ENCODE data around the gene DNAJB11. TPM values are rescaled to one million over a fixed set of nuclear protein-coding genes. Genes with fewer than 3 reads are reported as not detected.
"Not testable (repeated sequence)": the region's sequence is repeated elsewhere in the genome, so short reads cannot be mapped to it uniquely, and the experiment has no call there.

DNAJB11 gene
- total RNA-seq, 3 donors from 2014 or later: 40.0 to 41.6 (median 41.6) TPM

- Histone ChIP-seq H3K36me3 (no peaks in the 10 kb centered on the region), H3K4me1 (no peaks in the 10 kb centered on the region), H3K9me3 (no peaks in the 10 kb centered on the region), H3K4me3 (no peak overlapping the region), H3K27me3 (no peaks in the 10 kb centered on the region), H3K27ac (no peak overlapping the region)
- DNase-seq (ENCODE audit: low spot score in 2 of 2): no peak
- TF ChIP-seq POLR2AphosphoS5 (IDR thresholded peaks at IDR 0.05) (no peak), POLR2A (IDR thresholded peaks at IDR 0.05) (no peak)
- intact Hi-C loops (cut with DNase I; ENCODE audit: low total_unique reads): no loop called here
These were observed 12.0 kb downstream of the DNAJB11 start for GRCh38 chr3:186582541-186582940.

DNA sequence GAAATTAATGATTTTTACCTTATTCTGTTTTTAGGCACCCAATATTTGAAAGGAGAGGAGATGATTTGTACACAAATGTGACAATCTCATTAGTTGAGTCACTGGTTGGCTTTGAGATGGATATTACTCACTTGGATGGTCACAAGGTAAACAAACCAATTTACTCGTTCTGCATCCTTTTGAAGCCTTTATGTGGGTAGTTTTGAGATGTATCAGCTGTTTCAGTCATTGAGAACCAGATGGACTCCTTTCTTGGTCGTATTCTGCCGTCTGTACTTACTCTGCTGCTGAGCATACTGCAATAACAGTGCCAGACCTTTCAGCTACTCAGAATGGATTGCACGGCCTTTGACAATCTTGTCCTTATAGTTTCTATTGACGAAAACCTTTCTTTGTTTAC is 13.3 kb downstream of the DNAJB11 start:
- H3K36me3 ChIP-seq: no peaks in the 10 kb centered on the region
- no peak overlapping the region for H3K27ac ChIP-seq
- no peaks in the 10 kb centered on the region for H3K27me3 ChIP-seq
- no peak overlapping the region for H3K4me3 ChIP-seq
- no peaks in the 10 kb centered on the region for H3K4me1 ChIP-seq
- intact Hi-C loops (cut with DNase I; ENCODE audit: low total_unique reads): no loop called here
- H3K9me3 ChIP-seq: no peaks in the 10 kb centered on the region
- no peak for DNase-seq (ENCODE audit: low spot score in 2 of 2)
- TF ChIP-seq, protein P1, sequence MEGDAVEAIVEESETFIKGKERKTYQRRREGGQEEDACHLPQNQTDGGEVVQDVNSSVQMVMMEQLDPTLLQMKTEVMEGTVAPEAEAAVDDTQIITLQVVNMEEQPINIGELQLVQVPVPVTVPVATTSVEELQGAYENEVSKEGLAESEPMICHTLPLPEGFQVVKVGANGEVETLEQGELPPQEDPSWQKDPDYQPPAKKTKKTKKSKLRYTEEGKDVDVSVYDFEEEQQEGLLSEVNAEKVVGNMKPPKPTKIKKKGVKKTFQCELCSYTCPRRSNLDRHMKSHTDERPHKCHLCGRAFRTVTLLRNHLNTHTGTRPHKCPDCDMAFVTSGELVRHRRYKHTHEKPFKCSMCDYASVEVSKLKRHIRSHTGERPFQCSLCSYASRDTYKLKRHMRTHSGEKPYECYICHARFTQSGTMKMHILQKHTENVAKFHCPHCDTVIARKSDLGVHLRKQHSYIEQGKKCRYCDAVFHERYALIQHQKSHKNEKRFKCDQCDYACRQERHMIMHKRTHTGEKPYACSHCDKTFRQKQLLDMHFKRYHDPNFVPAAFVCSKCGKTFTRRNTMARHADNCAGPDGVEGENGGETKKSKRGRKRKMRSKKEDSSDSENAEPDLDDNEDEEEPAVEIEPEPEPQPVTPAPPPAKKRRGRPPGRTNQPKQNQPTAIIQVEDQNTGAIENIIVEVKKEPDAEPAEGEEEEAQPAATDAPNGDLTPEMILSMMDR (IDR thresholded peaks at IDR 0.05): no peak
- TF ChIP-seq POLR2AphosphoS5 (IDR thresholded peaks at IDR 0.05): no peak
- no peak for TF ChIP-seq POLR2A (IDR thresholded peaks at IDR 0.05)

DNA sequence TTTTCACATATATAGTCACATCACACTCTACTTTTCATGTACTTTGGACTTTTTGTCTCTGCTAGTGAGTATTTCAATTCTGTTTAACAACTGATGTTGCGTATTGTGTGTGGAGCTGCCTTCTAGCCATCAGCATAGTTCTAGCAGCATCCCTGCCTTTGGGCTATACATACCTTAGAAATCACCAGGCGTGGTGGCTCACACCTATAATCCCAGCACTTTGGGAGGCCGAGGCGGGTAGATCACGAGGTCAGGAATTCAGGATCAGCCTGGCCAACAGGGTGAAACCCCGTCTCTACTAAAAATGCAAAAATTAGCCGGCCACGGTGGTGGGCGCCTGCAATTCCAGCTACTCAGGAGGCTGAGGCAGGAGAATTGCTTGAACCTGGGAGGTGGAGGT is 15.7 kb downstream of the DNAJB11 start:
- intact Hi-C loops (cut with DNase I; ENCODE audit: low total_unique reads); H3K36me3 ChIP-seq: not testable (repeated sequence)

GRCh38 chr3:186587183-186587582 is 16.7 kb downstream of the DNAJB11 start:
- no peak for TF ChIP-seq POLR2AphosphoS5 (IDR thresholded peaks at IDR 0.05)
- Histone ChIP-seq H3K9me3 (no peaks in the 10 kb centered on the region), H3K4me3 (no peak overlapping the region), H3K27me3 (no peaks in the 10 kb centered on the region), H3K27ac (no peak overlapping the region), H3K36me3 (no peaks in the 10 kb centered on the region), H3K4me1 (no peaks in the 10 kb centered on the region)
- no peak for DNase-seq (ENCODE audit: low spot score in 2 of 2)
- intact Hi-C loops (cut with DNase I; ENCODE audit: low total_unique reads): no loop called here

More for the DNA sequence above, 15.7 kb downstream of the DNAJB11 start:
- H3K4me3 ChIP-seq; H3K9me3 ChIP-seq; H3K27me3 ChIP-seq; H3K27ac ChIP-seq; DNase-seq (ENCODE audit: low spot score in 2 of 2); H3K4me1 ChIP-seq: not testable (repeated sequence)

DNA sequence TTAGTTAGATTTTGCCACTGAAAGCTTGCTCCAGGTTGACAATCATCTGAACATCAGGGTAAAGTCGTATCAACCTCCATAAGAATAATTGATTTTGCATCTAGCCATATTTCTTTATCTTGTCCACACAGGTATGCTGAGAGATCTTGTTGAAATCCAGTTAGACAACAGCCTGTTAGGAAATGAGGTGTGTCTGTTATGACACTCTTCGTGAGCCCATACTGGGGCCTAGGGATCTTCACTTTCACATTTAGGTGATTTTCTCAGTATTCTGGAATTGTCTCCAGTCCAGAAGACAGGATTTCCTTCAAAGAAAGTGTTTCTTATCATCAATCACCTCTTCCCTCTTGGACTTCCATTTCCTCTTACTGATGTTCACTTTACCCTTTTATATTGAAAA is 18.1 kb downstream of the DNAJB11 start:
- H3K27ac ChIP-seq: no peak overlapping the region
- TF ChIP-seq, protein P1 (IDR thresholded peaks at IDR 0.05): no peak
- no peak for TF ChIP-seq POLR2AphosphoS5 (IDR thresholded peaks at IDR 0.05)
- TF ChIP-seq POLR2A (IDR thresholded peaks at IDR 0.05): no peak
- H3K36me3 ChIP-seq: no peaks in the 10 kb centered on the region
- intact Hi-C loops (cut with DNase I; ENCODE audit: low total_unique reads): no loop called here
- no peak for DNase-seq (ENCODE audit: low spot score in 2 of 2)
- H3K4me1 ChIP-seq: no peaks in the 10 kb centered on the region
- H3K9me3 ChIP-seq: no peaks in the 10 kb centered on the region
- H3K4me3 ChIP-seq: no peak overlapping the region
- no peaks in the 10 kb centered on the region for H3K27me3 ChIP-seq

GRCh38 chr3:186589121-186589520 is 18.6 kb downstream of the DNAJB11 start:
- Histone ChIP-seq H3K36me3 (no peaks in the 10 kb centered on the region), H3K4me1 (no peaks in the 10 kb centered on the region), H3K27ac (no peak overlapping the region), H3K9me3 (no peaks in the 10 kb centered on the region), H3K4me3 (no peak overlapping the region), H3K27me3 (no peaks in the 10 kb centered on the region)
- intact Hi-C loops (cut with DNase I; ENCODE audit: low total_unique reads): no loop called here
- no peak for TF ChIP-seq POLR2A (IDR thresholded peaks at IDR 0.05)
- TF ChIP-seq POLR2AphosphoS5 (IDR thresholded peaks at IDR 0.05): no peak
- TF ChIP-seq, protein P1 (IDR thresholded peaks at IDR 0.05): no peak
- DNase-seq (ENCODE audit: low spot score in 2 of 2): no peak

Measured in breast epithelium (tissue), 4 donors.